HCT116 (cell line): ENCODE results near the gene SLC19A1. TPM values are rescaled to one million over a fixed set of nuclear protein-coding genes. Genes with fewer than 3 reads are reported as not detected.

Source experiments
- ATAC-seq: fragments of 200-7000 bp; cut with Tn5 transposase; 2 replicates; pipeline ENCODE4 v1.9.1; 2020; ENCODE audit warnings: mild to moderate bottlenecking, moderate library complexity
- BruUV-seq: library from RNA; stranded (reverse); fragments of 400-500 nt; replicated peaks from 2 replicates; lab custom pipeline; 2021; lab: Mats Ljungman, UMichigan
- CTCF ChIA-PET: fragments of 300-600 bp; sonication (Branson Sonifier 250); formaldehyde crosslinking; loops from one replicate; lab custom pipeline; 2021; ENCODE audit warnings: antibody characterized with exemption; lab: Charles Lee
- POLR2A ChIA-PET: fragments of 300-600, 350-600 bp; sonication (Branson Sonifier 250); formaldehyde crosslinking; loops from one replicate; lab custom pipeline; 2021; ENCODE audit warnings: antibody characterized with exemption; lab: Charles Lee
- RAD21 ChIA-PET, 2 experiments: fragments of 300-600 bp; sonication (Branson Sonifier 250); formaldehyde crosslinking; loops; one replicate each; lab custom pipeline; 2023; ENCODE audit warnings: low total read pairs in 2 of 2; ENCODE audit not compliant: uncharacterized antibody in 2 of 2, unreplicated experiment in 2 of 2, low non-redundant PET in 1 of 2; lab: Charles Lee
- DNase-seq: peaks from one replicate; pipeline ENCODE4 v3.0.0-alpha.2; 2010; ENCODE audit warnings: low read depth, low spot score
- H2AFZ ChIP-seq: fragments of 200-600 bp; shearing (Covaris generic), sonication (generic); 2 replicates; pipeline ENCODE4 v1.6.1; 2017; ENCODE audit warnings: low read depth, mixed run types, mixed read lengths, antibody characterized with exemption, low read length; ENCODE audit not compliant: poor library complexity, severe bottlenecking
- H3K27ac ChIP-seq: 2 replicates; pipeline ENCODE4 v1.5.1; 2012; ENCODE audit warnings: low read depth, low read length
- H3K27me3 ChIP-seq: fragments of 200-600 bp; sonication (generic); 2 replicates; pipeline ENCODE4 v1.6.1; 2016; ENCODE audit warnings: mixed run types, low read length, mixed read lengths; ENCODE audit not compliant: insufficient read depth
- H3K36me3 ChIP-seq, 2 experiments: fragments of 200-500 bp in 1 of 2; fragments of 200-600 bp in 1 of 2; sonication (Bioruptor generic) in 1 of 2; sonication (generic) in 1 of 2; 2 replicates each; pipeline versions ENCODE4 v1.5.1 to v1.6.1; 2014 to 2016; ENCODE audit warnings: low read length in 2 of 2, inconsistent platforms in 1 of 2, mixed read lengths in 1 of 2, mixed run types in 1 of 2; ENCODE audit not compliant: insufficient read depth in 2 of 2, control insufficient read depth in 1 of 2
- H3K4me1 ChIP-seq, 2 experiments: fragments of 200-600 bp in 1 of 2; sonication (generic) in 1 of 2; 2 replicates each; pipeline versions ENCODE4 v1.5.1 to v1.6.1; 2012 to 2017; ENCODE audit warnings: low read length in 2 of 2, inconsistent platforms in 1 of 2, mild to moderate bottlenecking in 1 of 2, mixed read lengths in 1 of 2, mixed run types in 1 of 2, moderate library complexity in 1 of 2; ENCODE audit not compliant: insufficient read depth in 2 of 2, control insufficient read depth in 1 of 2
- H3K4me2 ChIP-seq: fragments of 200-600 bp; sonication (generic); 2 replicates; pipeline ENCODE4 v1.6.1; 2017; ENCODE audit warnings: mixed run types, low read length, mixed read lengths
- H3K4me3 ChIP-seq, 2 experiments: fragments of 200-600 bp in 1 of 2; sonication (generic) in 1 of 2; replicated peaks in 1 of 2; 2 replicates each; pipeline ENCODE4 v1.5.1; 2011 to 2016; ENCODE audit warnings: low read length in 2 of 2, control low read depth in 1 of 2, low read depth in 1 of 2, mild to moderate bottlenecking in 1 of 2, mixed read lengths in 1 of 2, mixed run types in 1 of 2
- H3K79me2 ChIP-seq: fragments of 200-600 bp; sonication (generic); 2 replicates; pipeline ENCODE4 v1.6.1; 2017; ENCODE audit warnings: mild to moderate bottlenecking, mixed run types, low read length, moderate library complexity, mixed read lengths; ENCODE audit not compliant: insufficient read depth
- H3K9ac ChIP-seq: fragments of 200-600 bp; sonication (generic); 2 replicates; pipeline ENCODE4 v1.6.1; 2016; ENCODE audit warnings: low read length, mixed read lengths
- H3K9me2 ChIP-seq: fragments of 200-600 bp; sonication (generic), shearing (Covaris generic); 2 replicates; pipeline ENCODE4 v1.6.1; 2017; ENCODE audit warnings: mixed run types, mild to moderate bottlenecking, moderate library complexity; ENCODE audit not compliant: insufficient read depth
- H3K9me3 ChIP-seq, 2 experiments: fragments of 200-500 bp in 1 of 2; fragments of 200-600 bp in 1 of 2; sonication (Bioruptor generic) in 1 of 2; sonication (generic) in 1 of 2; 2 replicates each; pipeline ENCODE4 v1.6.1; 2014 to 2017; ENCODE audit warnings: low read length in 2 of 2, mixed read lengths in 2 of 2, inconsistent platforms in 1 of 2, low read depth in 1 of 2, mild to moderate bottlenecking in 1 of 2, mixed run types in 1 of 2, moderate library complexity in 1 of 2; ENCODE audit not compliant: control insufficient read depth in 1 of 2, insufficient read depth in 1 of 2
- H4K20me1 ChIP-seq: fragments of 200-600 bp; sonication (generic), shearing (Covaris generic); 2 replicates; pipeline ENCODE4 v1.6.1; 2017; ENCODE audit warnings: mixed run types, mild to moderate bottlenecking, moderate library complexity; ENCODE audit not compliant: insufficient read depth
- CTCF ChIP-seq, 3 experiments: fragments of 200-600 bp in 1 of 3; sonication (generic) in 1 of 3; IDR thresholded peaks in 2 of 3; conservative IDR thresholded peaks in 1 of 3; 2 replicates each; pipeline ENCODE4 v1.5.1; 2012 to 2017; ENCODE audit warnings: low read depth in 2 of 3, low read length in 2 of 3, antibody characterized with exemption in 1 of 3, borderline replicate concordance in 1 of 3, control low read depth in 1 of 3, mild to moderate bottlenecking in 1 of 3, mixed read lengths in 1 of 3, mixed run types in 1 of 3, moderate library complexity in 1 of 3; ENCODE audit not compliant: insufficient read depth in 1 of 3
- FOSL1 ChIP-seq: IDR thresholded peaks from 2 replicates; pipeline ENCODE4 v1.6.1; 2012; ENCODE audit warnings: low read depth
- JUND ChIP-seq: IDR thresholded peaks from 2 replicates; pipeline ENCODE4 v1.6.1; 2012
- POLR2AphosphoS5 ChIP-seq: IDR thresholded peaks from 2 replicates; pipeline ENCODE4 v1.6.1; 2011; ENCODE audit warnings: mild to moderate bottlenecking, low read depth, low read length, moderate library complexity
- RAD21 ChIP-seq: IDR thresholded peaks from 2 replicates; pipeline ENCODE4 v1.6.1; 2012; ENCODE audit warnings: low read depth, mild to moderate bottlenecking
- REST ChIP-seq: IDR thresholded peaks from 2 replicates; pipeline ENCODE4 v1.6.1; 2012; ENCODE audit warnings: low read depth
- YY1 ChIP-seq: IDR thresholded peaks from 2 replicates; pipeline ENCODE4 v1.6.1; 2011; ENCODE audit warnings: low read length, low read depth, moderate library complexity, mild to moderate bottlenecking; ENCODE audit not compliant: insufficient replicate concordance; ENCODE audit errors: extremely low read depth
- intact Hi-C: fragments of 100-400 bp; cut with micrococcal nuclease; formaldehyde crosslinking; loops from 2 replicates; pipeline ENCODE4 v1.10.0; 2022
- total RNA-seq: library from RNA; stranded (reverse); gene quantifications from one replicate; pipeline ENCODE4 v1.2.1, GENCODE V29; 2021; ENCODE audit not compliant: unreplicated experiment

Gene SLC19A1
- total RNA-seq, 1 experiment from 2014 or later = 50.2 TPM

GRCh38 chr21:45554477-45555175 lies 12.4 kb upstream of the SLC19A1 start:
- ATAC-seq (peak; percentile 68), DNase-seq (peak; percentile 33)
- peak overlapping the region; percentile 73 for H2AFZ ChIP-seq
- H3K9me3 ChIP-seq = no peaks in the 10 kb centered on the region
- H3K4me2 ChIP-seq = peak overlapping the region; percentile 97
- ChIA-PET RAD21 (no interaction called here), CTCF (interaction anchor here (1.7 kb wide), 1 partner anchor 326 kb away, joined by 24 read pairs; no protein-coding TSS in a partner anchor), POLR2A (interaction anchor here (0.6 kb wide), 1 partner anchor 163 kb away, joined by 3 read pairs; no protein-coding TSS in a partner anchor)
- H3K79me2 ChIP-seq = no peaks in the 10 kb centered on the region
- H3K27ac ChIP-seq = peak overlapping the region; percentile 68
- no peaks in the 10 kb centered on the region for H3K27me3 ChIP-seq
- H3K4me3 ChIP-seq = peak overlapping the region; percentile 54 to 67
- H3K4me1 ChIP-seq = peaks cover 14 to 38% of the 10 kb centered on the region in 2 experiments
- peak overlapping the region; percentile 70 for H3K9ac ChIP-seq
- H3K9me2 ChIP-seq = no peaks in the 10 kb centered on the region
- BruUV-seq = no TSS peak
- H3K36me3 ChIP-seq = no peaks in the 10 kb centered on the region
- intact Hi-C loops = loop anchor here (1.0 to 10.0 kb wide), 4 partner anchors 42 to 370 kb away; partner anchors contain the start of gene PCBP3
- H4K20me1 ChIP-seq = no peaks in the 10 kb centered on the region
- TF ChIP-seq CTCF (IDR thresholded peaks at IDR 0.05 in 2 of 3, conservative IDR thresholded peaks at IDR 0.05 in 1 of 3; ENCODE audit: borderline replicate concordance in 1 of 3, insufficient read depth in 1 of 3, low read depth in 2 of 3, low read length in 2 of 3) (peak in 2 of 3 experiments; percentile 59 to 76; a peak in 4 of 6 replicates), RAD21 (no peak), POLR2AphosphoS5 (peak; percentile 36; the same call in 1 of the 2 replicates), YY1 (no peak), JUND (no peak), FOSL1 (no peak), REST (no peak)
- TF ChIP-seq, all 23 proteins: peak for 2
